ENCODE measurements around the gene SHKBP1.

Gene SHKBP1

GRCh38 chr19:40604647-40605215, 28.1 kb downstream of the SHKBP1 start:
- Histone ChIP-seq H3K4me3 (ENCODE audit: low read depth, low read length) (no peak overlapping the region), H3K36me3 (ENCODE audit: control insufficient read depth in 2 of 2, insufficient read depth in 1 of 2, low read length in 2 of 2) (no peaks in the 10 kb centered on the region), H3K27ac (ENCODE audit: extremely low read depth, low read depth, low read length) (peak overlapping the region; percentile 57; the same call in 1 of the 2 replicates), H3K4me1 (ENCODE audit: control insufficient read depth, insufficient read depth, low read length) (peaks cover 58% of the 10 kb centered on the region), H3K9me3 (ENCODE audit: control insufficient read depth, insufficient read depth, low read depth, low read length) (no peaks in the 10 kb centered on the region)
- ChIA-PET POLR2A (interaction anchor here (0.6 to 5.1 kb wide), 28 partner anchors 10 to 835 kb away, joined by 3 to 60 read pairs (median 6); partner anchors contain the start of genes ACTMAP, BLVRB, C19orf47 and DMAC2), CTCF (interaction anchor here (0.5 to 20.7 kb wide), 19 partner anchors 8 to 300 kb away, joined by 3 to 470 read pairs (median 9); partner anchors contain the start of gene BLVRB)
- TF ChIP-seq ZNF404 (tag by site-specific recombination; IDR thresholded peaks at IDR 0.05) (no peak), EGR2 (tag by site-specific recombination; IDR thresholded peaks at IDR 0.05; ENCODE audit: low read depth) (no peak), ZNF416 (tag by site-specific recombination; IDR thresholded peaks at IDR 0.05) (0 out of 2 replicates have a peak, but pooled peaks have one; percentile 10), ZBTB7A (tag by site-specific recombination; IDR thresholded peaks at IDR 0.05; ENCODE audit: low read depth) (peak; percentile 59), ZNF510 (tag by site-specific recombination; IDR thresholded peaks at IDR 0.05; ENCODE audit: insufficient replicate concordance) (no peak), GFI1B (tag by site-specific recombination; IDR thresholded peaks at IDR 0.05) (no peak), ZBTB1 (tag by site-specific recombination; IDR thresholded peaks at IDR 0.05) (no peak), ZNF76 (tag by site-specific recombination; IDR thresholded peaks at IDR 0.05; ENCODE audit: borderline replicate concordance, low read depth) (no peak), ZNF24 (tag by site-specific recombination; IDR thresholded peaks at IDR 0.05) (no peak), ZNF391 (tag by site-specific recombination; IDR thresholded peaks at IDR 0.05; ENCODE audit: borderline replicate concordance, low read depth) (0 out of 2 replicates have a peak, but pooled peaks have one; percentile 6), GLIS2 (tag by site-specific recombination; IDR thresholded peaks at IDR 0.05) (no peak), ZNF121 (tag by site-specific recombination; IDR thresholded peaks at IDR 0.05) (peak; percentile 100), ZBTB21 (tag by site-specific recombination; IDR thresholded peaks at IDR 0.05) (no peak), ZNF561 (tag by site-specific recombination; IDR thresholded peaks at IDR 0.05; ENCODE audit: borderline replicate concordance) (no peak), ZNF596 (tag by site-specific recombination; IDR thresholded peaks at IDR 0.05) (no peak), ZNF48 (tag by site-specific recombination; IDR thresholded peaks at IDR 0.05) (no peak), ZNF518A (tag by site-specific recombination; conservative IDR thresholded peaks at IDR 0.05; ENCODE audit: low read depth) (no peak)
- TF ChIP-seq, protein P1, sequence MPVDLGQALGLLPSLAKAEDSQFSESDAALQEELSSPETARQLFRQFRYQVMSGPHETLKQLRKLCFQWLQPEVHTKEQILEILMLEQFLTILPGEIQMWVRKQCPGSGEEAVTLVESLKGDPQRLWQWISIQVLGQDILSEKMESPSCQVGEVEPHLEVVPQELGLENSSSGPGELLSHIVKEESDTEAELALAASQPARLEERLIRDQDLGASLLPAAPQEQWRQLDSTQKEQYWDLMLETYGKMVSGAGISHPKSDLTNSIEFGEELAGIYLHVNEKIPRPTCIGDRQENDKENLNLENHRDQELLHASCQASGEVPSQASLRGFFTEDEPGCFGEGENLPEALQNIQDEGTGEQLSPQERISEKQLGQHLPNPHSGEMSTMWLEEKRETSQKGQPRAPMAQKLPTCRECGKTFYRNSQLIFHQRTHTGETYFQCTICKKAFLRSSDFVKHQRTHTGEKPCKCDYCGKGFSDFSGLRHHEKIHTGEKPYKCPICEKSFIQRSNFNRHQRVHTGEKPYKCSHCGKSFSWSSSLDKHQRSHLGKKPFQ (tag by site-specific recombination; IDR thresholded peaks at IDR 0.05) = 0 out of 2 replicates have a peak, but pooled peaks have one; percentile 2
- TF ChIP-seq, protein P2, sequence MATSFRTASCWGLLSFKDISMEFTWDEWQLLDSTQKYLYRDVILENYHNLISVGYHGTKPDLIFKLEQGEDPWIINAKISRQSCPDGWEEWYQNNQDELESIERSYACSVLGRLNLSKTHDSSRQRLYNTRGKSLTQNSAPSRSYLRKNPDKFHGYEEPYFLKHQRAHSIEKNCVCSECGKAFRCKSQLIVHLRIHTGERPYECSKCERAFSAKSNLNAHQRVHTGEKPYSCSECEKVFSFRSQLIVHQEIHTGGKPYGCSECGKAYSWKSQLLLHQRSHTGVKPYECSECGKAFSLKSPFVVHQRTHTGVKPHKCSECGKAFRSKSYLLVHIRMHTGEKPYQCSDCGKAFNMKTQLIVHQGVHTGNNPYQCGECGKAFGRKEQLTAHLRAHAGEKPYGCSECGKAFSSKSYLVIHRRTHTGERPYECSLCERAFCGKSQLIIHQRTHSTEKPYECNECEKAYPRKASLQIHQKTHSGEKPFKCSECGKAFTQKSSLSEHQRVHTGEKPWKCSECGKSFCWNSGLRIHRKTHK (tag by site-specific recombination; IDR thresholded peaks at IDR 0.05) = no peak
- TF ChIP-seq, protein P3, sequence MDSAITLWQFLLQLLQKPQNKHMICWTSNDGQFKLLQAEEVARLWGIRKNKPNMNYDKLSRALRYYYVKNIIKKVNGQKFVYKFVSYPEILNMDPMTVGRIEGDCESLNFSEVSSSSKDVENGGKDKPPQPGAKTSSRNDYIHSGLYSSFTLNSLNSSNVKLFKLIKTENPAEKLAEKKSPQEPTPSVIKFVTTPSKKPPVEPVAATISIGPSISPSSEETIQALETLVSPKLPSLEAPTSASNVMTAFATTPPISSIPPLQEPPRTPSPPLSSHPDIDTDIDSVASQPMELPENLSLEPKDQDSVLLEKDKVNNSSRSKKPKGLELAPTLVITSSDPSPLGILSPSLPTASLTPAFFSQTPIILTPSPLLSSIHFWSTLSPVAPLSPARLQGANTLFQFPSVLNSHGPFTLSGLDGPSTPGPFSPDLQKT (IDR thresholded peaks at IDR 0.05; ENCODE audit: borderline replicate concordance, low read depth, low read length) = no peak
- TF ChIP-seq, protein P4, sequence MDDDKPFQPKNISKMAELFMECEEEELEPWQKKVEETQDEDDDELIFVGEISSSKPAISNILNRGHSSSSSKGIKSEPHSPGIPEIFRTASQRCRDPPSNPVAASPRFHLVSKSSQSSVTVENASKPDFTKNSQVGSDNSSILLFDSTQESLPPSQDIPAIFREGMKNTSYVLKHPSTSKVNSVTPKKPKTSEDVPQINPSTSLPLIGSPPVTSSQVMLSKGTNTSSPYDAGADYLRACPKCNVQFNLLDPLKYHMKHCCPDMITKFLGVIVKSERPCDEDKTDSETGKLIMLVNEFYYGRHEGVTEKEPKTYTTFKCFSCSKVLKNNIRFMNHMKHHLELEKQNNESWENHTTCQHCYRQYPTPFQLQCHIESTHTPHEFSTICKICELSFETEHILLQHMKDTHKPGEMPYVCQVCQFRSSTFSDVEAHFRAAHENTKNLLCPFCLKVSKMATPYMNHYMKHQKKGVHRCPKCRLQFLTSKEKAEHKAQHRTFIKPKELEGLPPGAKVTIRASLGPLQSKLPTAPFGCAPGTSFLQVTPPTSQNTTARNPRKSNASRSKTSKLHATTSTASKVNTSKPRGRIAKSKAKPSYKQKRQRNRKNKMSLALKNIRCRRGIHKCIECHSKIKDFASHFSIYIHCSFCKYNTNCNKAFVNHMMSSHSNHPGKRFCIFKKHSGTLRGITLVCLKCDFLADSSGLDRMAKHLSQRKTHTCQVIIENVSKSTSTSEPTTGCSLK (tag by site-specific recombination; IDR thresholded peaks at IDR 0.05) = no peak
